ENCODE measurements around the gene PKN3. TPM values are rescaled to one million over a fixed set of nuclear protein-coding genes. Genes with fewer than 3 reads are reported as not detected.
"Not testable (repeated sequence)": the region's sequence is repeated elsewhere in the genome, so short reads cannot be mapped to it uniquely, and the experiment has no call there.

The PKN3 gene
- total RNA-seq, 1 donor from 2014 or later = 5.9 TPM

DNA sequence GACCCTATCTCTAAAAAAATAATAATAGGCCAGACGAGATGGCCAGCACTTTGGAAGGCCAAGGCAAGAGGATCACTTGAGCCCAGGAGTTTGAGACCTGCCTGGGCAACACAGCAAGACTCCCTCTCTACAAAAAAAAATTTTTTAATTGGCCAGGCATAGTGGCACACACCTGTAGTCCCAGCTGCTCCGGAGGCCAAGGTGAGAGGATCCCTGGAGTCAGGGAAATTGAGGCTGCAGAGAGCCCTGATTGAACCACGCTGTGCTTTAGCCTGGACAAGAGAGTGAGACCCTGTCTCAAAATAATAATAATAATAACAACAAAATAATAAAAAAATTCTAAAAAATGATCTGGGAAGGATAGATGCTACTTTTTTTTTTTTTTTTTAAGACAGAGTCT lies 44.5 kb upstream of the PKN3 start:
- H3K27ac Mint-ChIP-seq = peak overlapping the region; percentile 100
- DNase-seq (ENCODE audit: low spot score in 2 of 2, unreplicated experiment in 2 of 2) = no peak
- H3K36me3 Mint-ChIP-seq = peaks cover 2% of the 10 kb centered on the region
- H3K4me3 Mint-ChIP-seq = peak overlapping the region; percentile 89
- no peaks in the 10 kb centered on the region for H3K27me3 Mint-ChIP-seq (ENCODE audit: low read depth)
- peaks cover 4% of the 10 kb centered on the region for H3K4me1 Mint-ChIP-seq
- no peak for TF ChIP-seq CTCF (IDR thresholded peaks at IDR 0.05; ENCODE audit: unreplicated experiment)
- no peaks in the 10 kb centered on the region for H3K9me3 Mint-ChIP-seq

DNA sequence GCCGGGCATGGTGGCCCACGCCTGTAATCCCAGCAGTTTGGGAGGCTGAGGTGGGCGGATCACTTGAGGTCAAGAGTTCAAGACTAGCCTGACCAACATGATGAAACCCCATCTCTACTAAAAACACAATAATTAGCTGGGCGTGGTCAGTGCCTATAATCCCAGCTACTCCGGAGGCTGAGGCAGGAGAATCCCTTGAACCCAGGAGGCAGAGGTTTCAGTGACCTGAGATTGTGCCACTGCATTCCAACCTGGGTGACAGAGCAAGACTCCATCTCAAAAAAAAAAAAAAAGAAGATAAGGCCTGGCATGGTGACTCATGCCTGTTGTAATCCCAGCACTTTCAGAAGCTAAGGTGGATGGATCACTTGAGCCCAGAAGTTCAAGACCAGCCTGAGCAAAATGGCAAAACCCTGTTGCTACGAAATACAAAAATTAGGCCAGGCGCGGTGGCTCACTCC lies 35.8 kb upstream of the PKN3 start:
- H3K27ac Mint-ChIP-seq; H3K4me3 Mint-ChIP-seq; H3K9me3 Mint-ChIP-seq; H3K4me1 Mint-ChIP-seq; H3K27me3 Mint-ChIP-seq (ENCODE audit: low read depth); H3K36me3 Mint-ChIP-seq; DNase-seq (ENCODE audit: low spot score in 2 of 2, unreplicated experiment in 2 of 2): not testable (repeated sequence)

DNA sequence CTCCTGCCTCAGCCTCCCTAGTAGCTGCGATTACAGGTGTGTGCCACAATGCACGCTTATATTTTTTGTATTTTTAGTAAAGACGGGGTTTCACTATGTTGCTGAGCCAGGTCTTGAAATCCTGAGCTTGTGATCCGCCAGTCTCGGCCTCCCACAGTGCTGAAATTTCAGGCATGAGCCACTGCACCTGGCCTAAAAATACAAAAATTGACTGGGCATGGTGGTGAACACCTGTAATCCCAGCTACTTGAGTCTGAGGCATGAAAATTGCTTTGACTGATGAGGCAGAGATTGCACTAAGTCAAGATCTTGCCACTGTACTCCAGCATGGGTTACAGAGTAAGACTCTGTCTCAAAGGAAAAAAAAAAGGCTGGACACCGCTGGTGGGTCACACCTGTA lies 32.5 kb upstream of the PKN3 start:
- no peak for DNase-seq (ENCODE audit: low spot score in 2 of 2, unreplicated experiment in 2 of 2)
- H3K27ac Mint-ChIP-seq = no peak overlapping the region

DNA sequence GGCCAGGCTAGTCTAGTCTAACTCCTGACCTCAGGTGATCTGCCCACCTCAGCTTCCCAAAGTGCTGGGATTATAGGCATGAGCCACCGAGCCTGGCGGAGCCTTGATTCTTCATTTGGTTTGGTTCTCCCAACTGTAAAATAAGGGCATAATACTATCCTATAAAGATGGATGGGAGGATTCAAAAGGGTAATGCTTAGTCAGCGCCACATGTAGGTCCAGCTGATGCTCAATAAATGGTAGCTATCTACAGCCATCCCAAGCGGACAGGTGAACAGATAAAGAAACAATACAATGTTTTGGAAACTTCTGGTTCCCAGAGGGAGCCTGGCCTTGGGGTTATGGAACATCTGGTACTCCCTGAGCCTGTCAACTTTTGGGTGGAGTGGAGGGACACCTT lies 26.9 kb upstream of the PKN3 start:
- no peak overlapping the region for H3K27ac Mint-ChIP-seq
- no peaks in the 10 kb centered on the region for H3K4me1 Mint-ChIP-seq
- no peaks in the 10 kb centered on the region for H3K36me3 Mint-ChIP-seq
- H3K4me3 Mint-ChIP-seq = no peak overlapping the region
- TF ChIP-seq CTCF (IDR thresholded peaks at IDR 0.05; ENCODE audit: unreplicated experiment) = no peak
- no peaks in the 10 kb centered on the region for H3K27me3 Mint-ChIP-seq (ENCODE audit: low read depth)
- no peaks in the 10 kb centered on the region for H3K9me3 Mint-ChIP-seq
- DNase-seq (ENCODE audit: low spot score in 2 of 2, unreplicated experiment in 2 of 2) = no peak

More for the DNA sequence above, 32.5 kb upstream of the PKN3 start:
- no peak for TF ChIP-seq CTCF (IDR thresholded peaks at IDR 0.05; ENCODE audit: unreplicated experiment)
- no peaks in the 10 kb centered on the region for H3K36me3 Mint-ChIP-seq
- H3K27me3 Mint-ChIP-seq (ENCODE audit: low read depth) = no peaks in the 10 kb centered on the region
- H3K9me3 Mint-ChIP-seq = no peaks in the 10 kb centered on the region
- no peaks in the 10 kb centered on the region for H3K4me1 Mint-ChIP-seq
- H3K4me3 Mint-ChIP-seq = no peak overlapping the region

GRCh38 chr9:128677794-128678193 lies 24.5 kb upstream of the PKN3 start:
- Mint-ChIP-seq H3K36me3 (no peaks in the 10 kb centered on the region), H3K4me1 (no peaks in the 10 kb centered on the region), H3K4me3 (no peak overlapping the region), H3K27ac (no peak overlapping the region), H3K27me3 (ENCODE audit: low read depth) (no peaks in the 10 kb centered on the region), H3K9me3 (no peaks in the 10 kb centered on the region)
- no peak for TF ChIP-seq CTCF (IDR thresholded peaks at IDR 0.05; ENCODE audit: unreplicated experiment)
- no peak for DNase-seq (ENCODE audit: low spot score in 2 of 2, unreplicated experiment in 2 of 2)

- Mint-ChIP-seq H3K27ac (peak overlapping the region; percentile 98), H3K36me3 (peaks cover 3% of the 10 kb centered on the region), H3K4me1 (peaks cover 35% of the 10 kb centered on the region), H3K9me3 (no peaks in the 10 kb centered on the region), H3K4me3 (peak overlapping the region; percentile 86), H3K27me3 (ENCODE audit: low read depth) (no peaks in the 10 kb centered on the region)
- no peak for DNase-seq (ENCODE audit: low spot score in 2 of 2, unreplicated experiment in 2 of 2)
- no peak for TF ChIP-seq CTCF (IDR thresholded peaks at IDR 0.05; ENCODE audit: unreplicated experiment)
Measured at GRCh38 chr9:128683340-128684064, 18.8 kb upstream of the PKN3 start.

Data from mesothelial cell of epicardium (in vitro differentiated cells).